SK-N-SH (cell line): ENCODE results near the gene GGCX.

Experiments
- CTCF ChIP-seq: fragments of 200-600 bp; sonication (generic); IDR thresholded peaks from 2 replicates; pipeline ENCODE4 v1.6.1; 2017; ENCODE audit warnings: antibody characterized with exemption, mild to moderate bottlenecking, moderate library complexity
- EZH2phosphoT487 ChIP-seq: fragments of 200-600 bp; sonication (generic); IDR thresholded peaks from 2 replicates; pipeline ENCODE4 v1.6.1; 2017; ENCODE audit warnings: low read depth, mixed run types, mild to moderate bottlenecking, antibody characterized with exemption, moderate library complexity, borderline replicate concordance
- GABPA ChIP-seq: IDR thresholded peaks from 2 replicates; pipeline ENCODE4 v1.4.0; 2012; ENCODE audit warnings: low read depth, mild to moderate bottlenecking
- POLR2AphosphoS5 ChIP-seq: IDR thresholded peaks from 2 replicates; pipeline ENCODE4 v1.6.1; 2012; ENCODE audit warnings: low read depth, low read length
- TAF1 ChIP-seq: IDR thresholded peaks from 2 replicates; pipeline ENCODE4 v1.6.1; 2012; ENCODE audit warnings: low read depth, mild to moderate bottlenecking, low read length, moderate library complexity, borderline replicate concordance
- TEAD4 ChIP-seq: IDR thresholded peaks from 2 replicates; pipeline ENCODE4 v1.4.0; 2012; ENCODE audit warnings: mild to moderate bottlenecking, borderline replicate concordance; ENCODE audit not compliant: insufficient read depth

- no peak for TF ChIP-seq GABPA
- no peak for TF ChIP-seq CTCF
- no peak for TF ChIP-seq EZH2phosphoT487
- no peak for TF ChIP-seq TAF1
- TF ChIP-seq POLR2AphosphoS5 = no peak
- TF ChIP-seq TEAD4 = no peak
Measured at GRCh38 chr2:85596026-85596333, 34.7 kb upstream of the GGCX start.
